SH-SY5Y (cell line): ENCODE measurements around the gene FSTL4.

Experiments used
- GATA2 ChIP-seq: IDR thresholded peaks from 2 replicates; pipeline ENCODE4 v1.6.1; 2011; ENCODE audit warnings: mild to moderate bottlenecking, low read depth, low read length
- GATA3 ChIP-seq: IDR thresholded peaks from 2 replicates; pipeline ENCODE4 v1.6.1; 2011; ENCODE audit warnings: low read depth, mild to moderate bottlenecking, low read length, moderate library complexity

GRCh38 chr5:133229931-133230664, 382.2 kb downstream of the FSTL4 start:
- TF ChIP-seq GATA2 (no peak), GATA3 (no peak)
